Ovary (tissue), 9 donors: ENCODE results near the gene IGSF9. TPM values are rescaled to one million over a fixed set of nuclear protein-coding genes. Genes with fewer than 3 reads are reported as not detected.
A peak's percentile ranks its signal among the peaks of the same experiment; 100 is the strongest.

ENCODE experiments used
- DNase-seq, 5 donors: peaks; one replicate each; pipeline ENCODE4 v3.0.0-alpha.2; 2019 to 2020
- H3K27ac ChIP-seq, 2 donors: fragments of 200-600 bp; one replicate each; pipeline versions ENCODE4 v1.5.1 to v1.8.0; 2019 to 2022
- H3K27me3 ChIP-seq: fragments of 200-600 bp; one replicate; pipeline ENCODE4 v1.8.0; 2022
- H3K36me3 ChIP-seq: fragments of 200-600 bp; sonication (generic); one replicate; pipeline ENCODE4 v1.5.1; 2019
- H3K4me1 ChIP-seq: one replicate; pipeline ENCODE4 v1.8.1; 2013; ENCODE audit warnings: mild to moderate bottlenecking, moderate library complexity; ENCODE audit not compliant: insufficient read depth
- H3K4me3 ChIP-seq: fragments of 200-600 bp; sonication (generic); one replicate; pipeline ENCODE4 v1.5.1; 2017
- H3K9me3 ChIP-seq, 2 donors: fragments of 200-600 bp in 1 of 2; sonication (generic) in 1 of 2; one replicate each; pipeline versions ENCODE4 v1.5.1 to v1.8.1; 2013 to 2019; ENCODE audit warnings: mild to moderate bottlenecking in 1 of 2, moderate library complexity in 1 of 2
- CTCF ChIP-seq, 3 donors: fragments of 450-650 bp in 2 of 3; fragments of 200-600 bp in 1 of 3; IDR thresholded peaks; one replicate each; pipeline versions ENCODE4 v1.5.1 to v1.8.0; 2016 to 2022; ENCODE audit warnings: antibody characterized with exemption in 3 of 3, mild to moderate bottlenecking in 1 of 3
- EP300 ChIP-seq: sonication (generic); formaldehyde crosslinking; IDR thresholded peaks from one replicate; pipeline ENCODE4 v1.6.1; 2017; ENCODE audit warnings: antibody characterized with exemption
- POLR2A ChIP-seq: fragments of 450-650 bp; IDR thresholded peaks from one replicate; pipeline ENCODE4 v1.6.1; 2017; ENCODE audit warnings: antibody characterized with exemption, mild to moderate bottlenecking, moderate library complexity
- WGBS, 3 donors: extraction: QIAGEN DNeasy Blood & Tissue Kit in 1 of 3; methylation state at CpG; one replicate each; pipeline versions ENCODE4 v1.1.5 to v1.1.7; 2013 to 2017; 5-methylcytosine and 5-hydroxymethylcytosine counted together
- intact Hi-C, 4 donors: fragments of 100-400 bp; cut with DNase I; formaldehyde crosslinking; loops; one replicate each; pipeline versions ENCODE4 v1.11.0 to v1.15.1; 2022 to 2023
- polyA plus RNA-seq, 2 donors: library from polyadenylated mRNA; stranded (reverse); fragments of 200-250 nt in 1 of 2; fragments of 350-450 nt in 1 of 2; fragmentation: Illumina TruSeq in 1 of 2; extraction: RNeasy Lipid Tissue Mini Kit (QIAGEN cat#74804) in 1 of 2; gene quantifications; one replicate each; pipeline ENCODE4 v1.2.3, GENCODE V29; 2013 to 2014
- total RNA-seq, 7 donors: library from RNA; depleted of rRNA in 2 of 7; stranded (reverse); fragments of >200 nt in 2 of 7; fragmentation: NEBNext Ultra II Directional in 3 of 7; extraction: Animal tissue kit (Norgen Biotek cat#: 25700) in 3 of 7; gene quantifications; one replicate each; pipeline versions ENCODE4 v1.1.0 to v1.2.4, GENCODE V29; 2016 to 2023
- donor health status: DM: no; HTN: no; CAD: no; lungs with moderate emphysema.
- donor health status: DM: no; HTN: no; CAD: no.
- donor health status: Bipolar disorder and iron deficiency.
- donor health status: DM: yes; HTN: yes; CAD: no.
- donor health status: DM: no; HTN: no; CAD: no.
- donor health status: DM: yes; HTN: yes; CAD: no.

The IGSF9 gene
- total and polyA plus RNA-seq, 9 donors, result 0.10 to 14.0 (median 1.3) TPM

GRCh38 chr1:159944623-159945455 is 574 bp downstream of the IGSF9 start:
- no peaks in the 10 kb centered on the region for H3K4me1 ChIP-seq
- no peak for TF ChIP-seq EP300
- H3K4me3 ChIP-seq, result peak overlapping the region; percentile 36
- no peak overlapping the region for H3K27ac ChIP-seq
- no peaks in the 10 kb centered on the region for H3K36me3 ChIP-seq
- intact Hi-C loops, result loop anchor here in 1 of 4 donors (10.0 kb wide), 1 partner anchor 60 kb away; no protein-coding TSS in a partner anchor
- DNase-seq, result no peak
- H3K9me3 ChIP-seq, result no peaks in the 10 kb centered on the region
- 7 to 10% (median 10%) methylated on average over 11 of the region's 11 CpGs for WGBS, 3 donors
- H3K27me3 ChIP-seq, result no peaks in the 10 kb centered on the region

- WGBS, 3 donors, result 68 to 71% (median 70%) methylated on average over 9 of the region's 9 CpGs
- H3K36me3 ChIP-seq, result no peaks in the 10 kb centered on the region
- H3K27me3 ChIP-seq, result no peaks in the 10 kb centered on the region
- no peaks in the 10 kb centered on the region for H3K4me1 ChIP-seq
- no peak for TF ChIP-seq CTCF (IDR thresholded peaks at IDR 0.05)
- no peak for TF ChIP-seq POLR2A
- no peak for TF ChIP-seq EP300
- H3K27ac ChIP-seq, result no peak overlapping the region
- intact Hi-C loops, result loop anchor here in 1 of 4 donors (10.0 kb wide), 1 partner anchor 61 kb away; no protein-coding TSS in a partner anchor
- DNase-seq, result no peak
- no peak overlapping the region for H3K4me3 ChIP-seq
- H3K9me3 ChIP-seq, result no peaks in the 10 kb centered on the region
Observed at GRCh38 chr1:159943908-159944622, 1.3 kb downstream of the IGSF9 start.

GRCh38 chr1:159943278-159943640 is 2.2 kb downstream of the IGSF9 start:
- Histone ChIP-seq H3K27ac (no peak overlapping the region), H3K27me3 (no peaks in the 10 kb centered on the region), H3K4me1 (no peaks in the 10 kb centered on the region), H3K36me3 (no peaks in the 10 kb centered on the region), H3K4me3 (no peak overlapping the region), H3K9me3 (no peaks in the 10 kb centered on the region)
- TF ChIP-seq POLR2A, result no peak
- TF ChIP-seq EP300, result no peak
- intact Hi-C loops, result loop anchor here in 1 of 4 donors (10.0 kb wide), 1 partner anchor 62 kb away; no protein-coding TSS in a partner anchor
- 75 to 81% (median 76%) methylated on average over 5 of the region's 5 CpGs for WGBS, 3 donors
- DNase-seq, result no peak

- no peak overlapping the region for H3K4me3 ChIP-seq
- no peaks in the 10 kb centered on the region for H3K36me3 ChIP-seq
- 83 to 85% (median 84%) methylated on average over 15 of the region's 15 CpGs for WGBS, 3 donors
- intact Hi-C loops, result loop anchor here in 1 of 4 donors (10.0 kb wide), 1 partner anchor 62 kb away; no protein-coding TSS in a partner anchor
- H3K9me3 ChIP-seq, result no peaks in the 10 kb centered on the region
- DNase-seq, result no peak
- H3K27ac ChIP-seq, result no peak overlapping the region
- H3K4me1 ChIP-seq, result no peaks in the 10 kb centered on the region
- TF ChIP-seq POLR2A (no peak), CTCF (IDR thresholded peaks at IDR 0.05) (no peak), EP300 (no peak)
- H3K27me3 ChIP-seq, result no peaks in the 10 kb centered on the region
Observed at GRCh38 chr1:159942632-159943277, 2.7 kb downstream of the IGSF9 start.
